ENCODE measurements around the gene C10orf88.
A peak's percentile ranks its signal among the peaks of the same experiment; 100 is the strongest.

Gene C10orf88, protein sequence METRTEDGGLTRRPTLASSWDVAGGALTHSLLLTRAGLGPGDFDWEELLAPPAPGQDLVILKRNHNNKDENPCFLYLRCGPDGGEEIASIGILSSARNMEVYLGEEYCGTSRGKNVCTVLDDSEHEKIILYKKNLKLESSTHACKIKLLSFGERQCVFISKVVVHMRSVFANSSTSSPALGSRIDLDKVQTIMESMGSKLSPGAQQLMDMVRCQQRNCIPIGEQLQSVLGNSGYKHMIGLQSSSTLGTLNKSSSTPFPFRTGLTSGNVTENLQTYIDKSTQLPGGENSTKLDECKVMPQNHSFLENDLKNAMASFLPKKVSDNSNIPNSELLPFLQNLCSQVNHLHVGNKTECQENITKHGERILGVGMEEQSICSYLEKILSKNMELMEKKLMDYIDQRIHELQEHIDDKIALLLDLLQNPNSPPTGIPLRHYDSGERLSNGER

DNA sequence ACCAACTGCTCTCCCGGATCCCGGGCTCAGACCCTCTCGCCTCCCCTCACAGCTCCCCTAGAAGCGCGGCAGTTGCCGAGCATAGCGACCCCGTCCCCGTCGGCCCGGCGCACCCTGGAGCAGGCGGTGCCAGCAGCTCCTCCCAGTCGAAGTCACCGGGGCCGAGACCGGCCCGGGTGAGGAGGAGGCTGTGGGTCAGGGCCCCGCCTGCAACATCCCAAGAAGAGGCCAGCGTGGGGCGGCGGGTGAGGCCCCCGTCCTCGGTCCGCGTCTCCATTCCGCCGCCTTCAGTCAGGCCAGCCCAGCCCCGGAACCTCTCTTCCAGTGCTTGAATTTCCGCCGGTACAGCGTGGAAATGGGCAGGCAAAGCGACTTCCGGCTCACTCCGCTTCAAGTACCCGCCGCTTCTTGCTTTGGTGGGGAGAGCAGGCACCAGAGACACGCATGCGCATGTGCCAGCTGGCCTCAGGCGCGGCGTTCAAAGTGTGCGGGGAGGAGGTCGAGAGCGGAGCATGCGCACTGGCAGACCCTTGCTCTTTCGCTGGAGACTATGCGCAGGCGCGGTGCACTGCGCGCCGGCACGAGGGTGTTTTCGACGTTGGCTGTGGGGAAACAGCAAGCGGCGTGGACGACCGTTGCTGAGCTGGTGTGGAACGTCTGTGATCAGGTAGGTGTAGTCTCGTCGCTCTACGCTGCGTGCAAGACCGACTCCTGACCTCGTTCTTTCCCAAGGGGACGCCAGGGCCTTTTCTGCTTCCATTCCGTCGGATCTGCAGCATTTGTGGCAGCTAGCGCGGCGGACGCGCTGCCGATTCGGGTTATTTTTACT lies at the start of gene C10orf88:
Gene C10orf88 (minus strand): TSS at position 326 of the 829 bp plus-strand sequence. CDS start 49 bp downstream, at position 277.
- TF ChIP-seq, protein P1, sequence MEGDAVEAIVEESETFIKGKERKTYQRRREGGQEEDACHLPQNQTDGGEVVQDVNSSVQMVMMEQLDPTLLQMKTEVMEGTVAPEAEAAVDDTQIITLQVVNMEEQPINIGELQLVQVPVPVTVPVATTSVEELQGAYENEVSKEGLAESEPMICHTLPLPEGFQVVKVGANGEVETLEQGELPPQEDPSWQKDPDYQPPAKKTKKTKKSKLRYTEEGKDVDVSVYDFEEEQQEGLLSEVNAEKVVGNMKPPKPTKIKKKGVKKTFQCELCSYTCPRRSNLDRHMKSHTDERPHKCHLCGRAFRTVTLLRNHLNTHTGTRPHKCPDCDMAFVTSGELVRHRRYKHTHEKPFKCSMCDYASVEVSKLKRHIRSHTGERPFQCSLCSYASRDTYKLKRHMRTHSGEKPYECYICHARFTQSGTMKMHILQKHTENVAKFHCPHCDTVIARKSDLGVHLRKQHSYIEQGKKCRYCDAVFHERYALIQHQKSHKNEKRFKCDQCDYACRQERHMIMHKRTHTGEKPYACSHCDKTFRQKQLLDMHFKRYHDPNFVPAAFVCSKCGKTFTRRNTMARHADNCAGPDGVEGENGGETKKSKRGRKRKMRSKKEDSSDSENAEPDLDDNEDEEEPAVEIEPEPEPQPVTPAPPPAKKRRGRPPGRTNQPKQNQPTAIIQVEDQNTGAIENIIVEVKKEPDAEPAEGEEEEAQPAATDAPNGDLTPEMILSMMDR (IDR thresholded peaks at IDR 0.05; ENCODE audit: low read depth, low read length) = no peak
- peak; percentile 98 for DNase-seq
- peak within 1 kb of the TSS; percentile 82 for H3K27ac ChIP-seq
- peaks cover 6% of the 10 kb centered on the region for H3K9me3 ChIP-seq (ENCODE audit: severe bottlenecking)
- H3K27me3 ChIP-seq (ENCODE audit: insufficient read depth, low read depth, severe bottlenecking) = no peaks in the 10 kb centered on the region
- H3K36me3 ChIP-seq = peaks cover 2% of the 10 kb centered on the region; the same call in 1 of the 2 replicates
- peak within 1 kb of the TSS; percentile 84 for H3K4me3 ChIP-seq (ENCODE audit: low read depth, low read length)

DNA sequence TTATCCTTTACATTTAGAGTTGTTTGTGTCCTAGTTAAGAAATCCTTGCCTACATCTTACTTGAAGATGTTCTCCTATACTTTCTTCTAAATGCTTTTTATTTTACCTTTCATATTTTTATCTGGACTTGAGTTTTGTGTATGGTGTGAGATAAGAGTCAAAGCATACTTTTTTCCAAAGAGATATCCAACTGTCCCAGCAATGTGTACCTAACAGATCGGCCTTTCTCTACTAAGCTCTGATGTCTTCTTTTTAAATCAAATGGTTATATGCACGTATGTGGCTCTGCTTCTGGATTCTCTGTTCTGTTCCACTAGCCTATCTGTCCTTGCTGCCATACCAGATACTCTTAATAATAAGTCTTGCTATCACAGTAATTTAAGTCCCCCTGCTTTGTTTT lies 47.3 kb upstream of the C10orf88 start:
- no peaks in the 10 kb centered on the region for H3K9me3 ChIP-seq (ENCODE audit: severe bottlenecking)
- no peaks in the 10 kb centered on the region for H3K27me3 ChIP-seq (ENCODE audit: insufficient read depth, low read depth, severe bottlenecking)
- H3K4me3 ChIP-seq (ENCODE audit: low read depth, low read length) = no peak overlapping the region
- peaks cover 9% of the 10 kb centered on the region for H3K36me3 ChIP-seq
- DNase-seq = no peak
- TF ChIP-seq, protein P1 (IDR thresholded peaks at IDR 0.05; ENCODE audit: low read depth, low read length) = no peak
- no peak overlapping the region for H3K27ac ChIP-seq

DNA sequence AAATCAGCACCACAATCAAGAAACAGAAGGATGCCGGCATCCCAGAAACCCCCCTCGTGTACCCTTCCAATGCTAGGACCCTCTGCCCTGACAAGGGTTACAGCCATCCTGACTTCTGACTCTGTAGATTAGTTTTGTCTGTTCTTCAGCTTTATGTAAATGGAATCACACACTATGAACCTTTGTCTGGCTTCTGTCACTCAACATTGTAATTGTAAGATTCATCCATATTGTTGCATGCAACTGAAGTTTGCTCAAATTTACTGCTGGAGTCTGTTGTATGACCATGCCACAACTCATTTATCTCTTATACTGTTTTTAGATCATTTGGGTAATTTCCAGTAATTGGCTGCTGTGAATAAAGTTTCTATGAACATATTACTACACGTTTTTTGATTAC lies 46.1 kb upstream of the C10orf88 start:
- no peaks in the 10 kb centered on the region for H3K9me3 ChIP-seq (ENCODE audit: severe bottlenecking)
- TF ChIP-seq, protein P1 (IDR thresholded peaks at IDR 0.05; ENCODE audit: low read depth, low read length) = no peak
- H3K27me3 ChIP-seq (ENCODE audit: insufficient read depth, low read depth, severe bottlenecking) = no peaks in the 10 kb centered on the region
- H3K36me3 ChIP-seq = peaks cover 9% of the 10 kb centered on the region
- H3K4me3 ChIP-seq (ENCODE audit: low read depth, low read length) = no peak overlapping the region
- no peak overlapping the region for H3K27ac ChIP-seq
- no peak for DNase-seq

DNA sequence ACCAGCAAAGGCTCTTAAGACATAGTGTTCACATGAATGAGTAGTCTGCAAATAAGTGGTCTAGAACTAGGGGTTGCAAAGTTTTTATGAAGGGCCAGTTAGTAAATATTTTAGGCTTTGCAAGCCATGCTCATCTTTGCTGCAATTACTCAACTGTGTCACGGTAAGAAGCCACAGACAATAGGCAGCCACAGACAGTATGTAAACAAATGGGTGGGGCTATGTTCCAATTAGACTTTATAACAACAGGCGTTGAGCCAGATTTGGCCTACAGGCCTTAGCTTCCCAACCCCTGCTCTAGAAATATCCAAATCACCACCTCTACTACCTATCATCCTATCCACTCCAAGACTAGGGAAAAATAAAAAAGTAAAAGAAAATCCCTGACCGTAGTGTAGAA lies 45.3 kb upstream of the C10orf88 start:
- no peak for DNase-seq
- Histone ChIP-seq H3K27me3 (ENCODE audit: insufficient read depth, low read depth, severe bottlenecking) (no peaks in the 10 kb centered on the region), H3K36me3 (peaks cover 14% of the 10 kb centered on the region), H3K4me3 (ENCODE audit: low read depth, low read length) (no peak overlapping the region), H3K27ac (no peak overlapping the region), H3K9me3 (ENCODE audit: severe bottlenecking) (no peaks in the 10 kb centered on the region)
- TF ChIP-seq, protein P1 (IDR thresholded peaks at IDR 0.05; ENCODE audit: low read depth, low read length) = no peak

DNA sequence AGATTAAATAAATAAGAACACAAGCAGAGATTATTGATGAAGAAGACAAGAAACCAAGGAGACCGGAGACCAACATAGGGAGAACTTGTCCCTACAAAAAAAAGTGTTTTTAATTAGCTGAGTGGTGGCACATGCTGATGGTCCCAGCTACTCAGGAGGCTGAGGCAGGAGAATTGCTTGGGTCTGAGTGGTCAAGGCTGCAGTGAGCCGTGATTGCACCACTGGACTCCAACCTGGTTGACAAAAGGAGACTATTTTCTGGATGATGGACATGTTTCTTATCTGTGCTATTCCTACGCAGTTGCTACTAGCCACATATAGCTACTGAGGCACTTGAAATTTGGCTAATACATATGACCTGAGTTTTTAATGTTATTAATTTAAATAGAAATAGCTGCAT lies 44.9 kb upstream of the C10orf88 start:
- no peak for DNase-seq

More for the DNA sequence above, 44.9 kb upstream of the C10orf88 start:
- TF ChIP-seq, protein P1 (IDR thresholded peaks at IDR 0.05; ENCODE audit: low read depth, low read length) = no peak
- Histone ChIP-seq H3K27ac (no peak overlapping the region), H3K4me3 (ENCODE audit: low read depth, low read length) (no peak overlapping the region), H3K36me3 (peaks cover 18% of the 10 kb centered on the region), H3K9me3 (ENCODE audit: severe bottlenecking) (no peaks in the 10 kb centered on the region), H3K27me3 (ENCODE audit: insufficient read depth, low read depth, severe bottlenecking) (no peaks in the 10 kb centered on the region)
